Activated T-cell treated with anti-CD3 and anti-CD28 coated beads, Interleukin-2, amount 50 U/mL, for 24 hours (primary cell): ENCODE data around the gene EXPH5.
"Not testable (repeated sequence)": the region's sequence is repeated elsewhere in the genome, so short reads cannot be mapped to it uniquely, and the experiment has no call there.

Experiments used
- DNase-seq: peaks from one replicate; pipeline ENCODE4 v3.0.0-alpha.2; 2020
- H3K27ac Mint-ChIP-seq: 2 replicates; pipeline ENCODE4 v1.8.0; 2020; ENCODE audit warnings: mild to moderate bottlenecking, mixed read lengths
- H3K27me3 Mint-ChIP-seq: 2 replicates; pipeline ENCODE4 v1.8.0; 2020; ENCODE audit warnings: mixed read lengths
- H3K36me3 Mint-ChIP-seq: 2 replicates; pipeline ENCODE4 v1.8.0; 2020; ENCODE audit warnings: low read depth, mixed read lengths
- H3K4me1 Mint-ChIP-seq: 2 replicates; pipeline ENCODE4 v1.8.0; 2020; ENCODE audit warnings: low read depth, mixed read lengths
- H3K4me3 Mint-ChIP-seq: 2 replicates; pipeline ENCODE4 v1.8.0; 2020; ENCODE audit warnings: mild to moderate bottlenecking, moderate library complexity, mixed read lengths
- H3K9me3 Mint-ChIP-seq: 2 replicates; pipeline ENCODE4 v1.8.0; 2020; ENCODE audit warnings: mixed read lengths

The EXPH5 gene

GRCh38 chr11:108616549-108616948 is 23.0 kb upstream of the EXPH5 start:
- no peaks in the 10 kb centered on the region for H3K9me3 Mint-ChIP-seq
- no peak overlapping the region for H3K27ac Mint-ChIP-seq
- no peak overlapping the region for H3K4me3 Mint-ChIP-seq
- DNase-seq = no peak
- peaks cover 31% of the 10 kb centered on the region for H3K27me3 Mint-ChIP-seq
- H3K36me3 Mint-ChIP-seq = no peaks in the 10 kb centered on the region
- peaks cover 8% of the 10 kb centered on the region for H3K4me1 Mint-ChIP-seq

DNA sequence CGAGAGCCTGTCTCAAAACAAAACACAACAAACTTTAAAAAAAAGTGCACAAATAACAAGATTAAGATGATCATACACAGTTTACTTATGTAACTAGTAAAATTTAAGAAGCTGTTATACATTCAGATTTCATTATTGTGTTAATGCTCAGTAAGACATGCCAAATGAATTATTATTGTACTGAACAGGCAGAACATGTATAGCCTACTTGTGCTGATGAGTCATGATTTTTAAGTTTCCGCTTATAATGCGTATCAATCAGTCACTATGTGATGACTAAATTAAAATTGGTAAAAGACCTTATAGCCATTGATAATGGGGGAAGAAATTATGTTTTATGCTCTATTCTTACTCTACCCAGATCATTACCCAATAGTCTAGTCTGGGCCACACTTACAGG is 20.5 kb upstream of the EXPH5 start:
- H3K4me3 Mint-ChIP-seq = no peak overlapping the region
- H3K9me3 Mint-ChIP-seq = no peaks in the 10 kb centered on the region
- no peak for DNase-seq

DNA sequence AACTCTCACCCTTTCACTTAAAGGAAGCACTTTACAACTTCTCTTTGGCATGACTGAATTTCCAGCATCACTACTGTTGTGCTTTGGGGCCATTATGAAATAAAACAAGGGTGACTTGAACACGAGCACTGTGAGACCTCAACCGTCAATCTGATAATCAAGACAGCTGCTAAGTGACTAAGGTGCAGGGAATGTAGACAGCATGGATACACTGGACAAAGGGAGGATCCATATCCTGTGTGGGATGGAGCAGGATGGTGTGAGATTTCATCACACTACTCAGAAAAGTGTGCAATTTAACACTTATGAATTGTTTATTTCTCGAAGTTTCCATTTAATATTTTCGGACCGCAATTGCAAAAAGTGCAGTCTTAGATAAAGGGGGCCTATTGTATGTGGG is 16.1 kb upstream of the EXPH5 start:
- Mint-ChIP-seq H3K9me3 (no peaks in the 10 kb centered on the region), H3K27me3 (peaks cover 10% of the 10 kb centered on the region), H3K4me3 (no peak overlapping the region), H3K36me3 (no peaks in the 10 kb centered on the region), H3K4me1 (no peaks in the 10 kb centered on the region), H3K27ac (no peak overlapping the region)
- no peak for DNase-seq

More for the DNA sequence above, 20.5 kb upstream of the EXPH5 start:
- Mint-ChIP-seq H3K27ac (no peak overlapping the region), H3K27me3 (peaks cover 25% of the 10 kb centered on the region), H3K36me3 (no peaks in the 10 kb centered on the region), H3K4me1 (no peaks in the 10 kb centered on the region)

DNA sequence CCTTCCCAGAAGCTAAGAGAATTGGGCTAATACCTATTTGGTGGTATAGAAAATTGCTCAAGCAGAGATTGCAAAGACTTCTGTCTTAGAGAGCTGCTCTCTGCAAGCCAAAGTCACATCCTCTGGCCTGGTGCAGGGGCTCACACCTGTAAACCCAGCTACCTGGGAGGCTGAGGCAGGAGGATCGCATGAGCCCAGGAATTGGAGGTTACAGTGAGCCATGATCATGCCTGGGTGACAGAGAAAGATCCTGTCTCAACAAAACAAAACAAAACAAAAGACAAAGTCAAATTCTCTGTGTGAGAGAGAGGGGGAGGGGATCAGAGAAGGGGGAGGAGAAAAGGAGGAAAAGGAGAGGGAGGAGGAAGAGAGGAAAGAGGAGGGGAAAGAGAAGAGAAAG is 15.0 kb upstream of the EXPH5 start:
- no peaks in the 10 kb centered on the region for H3K9me3 Mint-ChIP-seq
- H3K4me1 Mint-ChIP-seq = no peaks in the 10 kb centered on the region
- peaks cover 13% of the 10 kb centered on the region for H3K27me3 Mint-ChIP-seq
- no peaks in the 10 kb centered on the region for H3K36me3 Mint-ChIP-seq
- no peak for DNase-seq
- no peak overlapping the region for H3K27ac Mint-ChIP-seq
- H3K4me3 Mint-ChIP-seq = no peak overlapping the region

GRCh38 chr11:108606495-108607160 is 13.1 kb upstream of the EXPH5 start:
- no peaks in the 10 kb centered on the region for H3K4me1 Mint-ChIP-seq
- no peaks in the 10 kb centered on the region for H3K9me3 Mint-ChIP-seq
- no peak overlapping the region for H3K4me3 Mint-ChIP-seq
- no peak overlapping the region for H3K27ac Mint-ChIP-seq
- DNase-seq = no peak
- H3K27me3 Mint-ChIP-seq = peaks cover 13% of the 10 kb centered on the region
- H3K36me3 Mint-ChIP-seq = no peaks in the 10 kb centered on the region

DNA sequence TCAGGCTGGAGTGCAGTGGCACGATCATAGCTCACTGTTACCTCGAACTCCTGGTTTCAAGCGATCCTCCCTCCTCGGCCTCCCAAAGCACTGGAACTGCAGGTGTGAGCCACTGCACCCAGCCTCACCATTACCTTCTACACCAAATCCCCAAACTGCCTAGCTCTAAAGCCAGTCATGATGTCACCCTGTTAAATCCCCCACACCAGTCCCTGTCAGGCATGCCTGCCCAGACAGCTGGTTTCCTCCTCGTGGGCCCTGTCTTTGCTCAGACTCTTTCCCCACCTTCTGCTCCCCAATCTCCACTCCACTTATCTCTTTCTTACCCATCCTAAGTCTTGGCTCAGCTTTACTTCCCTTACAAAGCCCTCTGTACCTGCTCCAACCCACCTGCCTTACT is 12.5 kb upstream of the EXPH5 start:
- no peak for DNase-seq
- H3K36me3 Mint-ChIP-seq = no peaks in the 10 kb centered on the region
- H3K9me3 Mint-ChIP-seq = no peaks in the 10 kb centered on the region
- H3K4me1 Mint-ChIP-seq = no peaks in the 10 kb centered on the region
- peak overlapping the region; percentile 11 for H3K27ac Mint-ChIP-seq
- peaks cover 8% of the 10 kb centered on the region for H3K27me3 Mint-ChIP-seq
- no peak overlapping the region for H3K4me3 Mint-ChIP-seq

DNA sequence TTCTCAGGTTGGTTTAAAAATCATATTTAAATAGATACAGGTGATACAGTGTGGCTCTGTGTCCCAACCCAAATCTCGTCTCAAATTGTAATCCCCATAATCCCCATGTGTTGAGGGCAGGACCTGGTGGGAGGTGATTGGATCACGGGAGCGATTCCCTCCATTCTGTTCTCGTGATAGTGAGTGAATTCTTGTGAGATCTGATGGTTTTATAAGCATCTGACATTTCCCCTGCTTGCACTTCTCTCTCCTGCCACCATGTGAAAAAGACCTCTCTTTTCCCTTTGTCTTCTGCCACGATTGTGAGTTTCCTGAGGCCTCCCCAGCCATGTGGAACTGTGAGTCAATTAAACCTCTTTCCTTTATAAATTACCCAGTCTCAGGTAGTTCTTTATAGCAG is 9.2 kb upstream of the EXPH5 start:
- H3K9me3 Mint-ChIP-seq, H3K27me3 Mint-ChIP-seq, DNase-seq, H3K36me3 Mint-ChIP-seq, H3K27ac Mint-ChIP-seq, H3K4me3 Mint-ChIP-seq, H3K4me1 Mint-ChIP-seq: not testable (repeated sequence)

GRCh38 chr11:108601150-108601549 is 7.6 kb upstream of the EXPH5 start:
- H3K27ac Mint-ChIP-seq = no peak overlapping the region
- no peaks in the 10 kb centered on the region for H3K4me1 Mint-ChIP-seq
- no peak for DNase-seq
- no peak overlapping the region for H3K4me3 Mint-ChIP-seq
- peaks cover 8% of the 10 kb centered on the region for H3K27me3 Mint-ChIP-seq
- no peaks in the 10 kb centered on the region for H3K9me3 Mint-ChIP-seq
- no peaks in the 10 kb centered on the region for H3K36me3 Mint-ChIP-seq

GRCh38 chr11:108599978-108600377 is 6.4 kb upstream of the EXPH5 start:
- Mint-ChIP-seq H3K4me1 (no peaks in the 10 kb centered on the region), H3K27me3 (peaks cover 16% of the 10 kb centered on the region), H3K36me3 (no peaks in the 10 kb centered on the region), H3K4me3 (no peak overlapping the region), H3K9me3 (no peaks in the 10 kb centered on the region), H3K27ac (no peak overlapping the region)
- no peak for DNase-seq

DNA sequence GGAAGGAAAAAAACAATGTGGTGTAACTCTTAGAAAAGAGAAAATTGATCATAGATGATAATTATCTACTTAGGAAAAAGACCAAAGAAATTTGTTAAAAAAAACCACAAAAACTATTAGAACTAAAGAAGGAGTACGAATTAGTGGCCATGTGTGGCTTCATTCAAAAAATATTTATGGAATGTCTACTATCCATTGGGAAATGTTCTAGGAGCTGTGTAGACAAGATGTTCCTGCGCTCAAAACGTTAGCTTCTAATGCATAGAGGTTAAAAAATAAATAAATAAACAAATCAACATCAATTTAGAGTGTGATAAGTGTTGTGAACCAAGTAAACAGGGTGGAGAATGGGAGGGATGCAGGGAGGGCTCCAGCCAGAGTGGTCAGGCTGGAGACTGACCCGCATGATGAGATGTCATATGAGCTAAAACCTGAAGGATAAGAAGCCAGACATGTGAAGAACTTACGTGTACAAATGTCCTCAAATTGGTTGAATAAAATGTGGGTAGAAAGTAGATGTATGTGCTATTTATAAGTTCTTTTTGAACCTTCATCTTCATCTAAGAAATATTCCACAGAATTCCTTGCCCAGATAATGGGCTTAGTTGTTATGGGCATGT is 4.3 kb upstream of the EXPH5 start:
- Mint-ChIP-seq H3K4me1 (peaks cover 10% of the 10 kb centered on the region), H3K27me3 (peaks cover 10% of the 10 kb centered on the region), H3K9me3 (no peaks in the 10 kb centered on the region), H3K4me3 (no peak overlapping the region), H3K27ac (no peak overlapping the region), H3K36me3 (peaks cover 4% of the 10 kb centered on the region)
- no peak for DNase-seq

- no peak overlapping the region for H3K4me3 Mint-ChIP-seq
Observed at GRCh38 chr11:108596701-108597100, 3.1 kb upstream of the EXPH5 start.

DNA sequence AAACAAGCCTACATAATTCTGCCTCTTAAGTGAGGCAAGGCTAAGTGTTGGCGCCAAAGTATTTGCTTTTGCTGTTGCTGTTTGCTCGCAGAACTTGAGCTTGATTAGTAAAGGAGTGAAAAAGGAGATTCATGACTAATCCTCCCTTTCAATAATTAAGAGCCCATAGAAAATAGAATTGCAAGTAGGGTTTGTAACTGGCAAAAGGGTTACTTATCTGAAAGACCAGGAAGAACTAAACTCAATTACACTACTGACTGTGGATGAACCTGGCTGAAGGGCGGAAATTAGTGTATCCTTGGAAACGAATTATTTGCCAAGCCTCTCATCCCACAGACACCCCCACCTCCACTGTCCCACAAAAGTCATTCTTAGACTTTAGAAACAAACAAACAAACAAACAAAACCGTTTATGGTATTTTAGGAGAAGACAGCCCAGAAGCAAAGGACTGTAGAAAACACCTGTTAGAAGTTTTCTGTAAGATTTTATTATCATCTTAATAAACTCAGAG is 411 bp upstream of the EXPH5 start:
- H3K27ac Mint-ChIP-seq = no peak overlapping the region
- H3K36me3 Mint-ChIP-seq = peaks cover 4% of the 10 kb centered on the region
- H3K4me1 Mint-ChIP-seq = peaks cover 20% of the 10 kb centered on the region
- peaks cover 23% of the 10 kb centered on the region for H3K27me3 Mint-ChIP-seq
- no peak for DNase-seq
- H3K9me3 Mint-ChIP-seq = no peaks in the 10 kb centered on the region
- peak overlapping the region; percentile 88 for H3K4me3 Mint-ChIP-seq

More at GRCh38 chr11:108596701-108597100, 3.1 kb upstream of the EXPH5 start:
- peaks cover 4% of the 10 kb centered on the region for H3K36me3 Mint-ChIP-seq
- H3K27ac Mint-ChIP-seq = no peak overlapping the region
- DNase-seq = no peak
- peaks cover 21% of the 10 kb centered on the region for H3K27me3 Mint-ChIP-seq
- no peaks in the 10 kb centered on the region for H3K9me3 Mint-ChIP-seq
- H3K4me1 Mint-ChIP-seq = peaks cover 20% of the 10 kb centered on the region

DNA sequence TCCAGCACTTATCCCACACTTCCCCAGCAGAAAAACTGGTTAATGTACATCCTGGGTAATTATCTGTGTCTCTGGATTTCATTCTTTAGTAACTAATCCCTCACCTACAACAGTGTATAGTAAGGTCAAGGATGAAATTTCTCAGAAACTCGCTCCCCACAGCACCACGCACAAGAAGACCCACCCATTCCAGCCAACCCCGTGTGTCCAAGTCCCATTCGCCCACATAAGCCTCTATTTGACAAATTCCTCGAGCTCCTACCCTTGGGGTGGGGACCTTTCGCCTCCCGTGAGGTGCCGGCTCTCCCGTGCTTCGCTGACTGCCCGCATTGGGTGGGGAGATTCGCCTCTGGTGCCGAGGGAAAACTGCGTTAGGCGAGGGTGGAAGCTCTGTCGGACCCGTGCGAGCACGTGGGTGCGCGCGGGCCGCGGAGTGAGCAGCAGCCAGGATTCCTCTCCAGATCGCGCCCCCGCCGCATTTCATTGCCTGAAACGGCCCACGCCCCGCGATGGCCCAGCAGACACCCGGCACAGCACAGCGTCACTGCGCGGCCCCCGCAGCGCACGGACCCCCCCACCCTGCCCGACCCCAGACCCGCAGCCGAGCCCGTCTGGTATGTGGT is 866 bp downstream of the EXPH5 start:
- peaks cover 23% of the 10 kb centered on the region for H3K27me3 Mint-ChIP-seq
- H3K36me3 Mint-ChIP-seq = peaks cover 4% of the 10 kb centered on the region
- H3K4me3 Mint-ChIP-seq = peak overlapping the region; percentile 88
- peak overlapping the region; percentile 85 for H3K27ac Mint-ChIP-seq
- H3K9me3 Mint-ChIP-seq = no peaks in the 10 kb centered on the region
- no peak for DNase-seq
- peaks cover 20% of the 10 kb centered on the region for H3K4me1 Mint-ChIP-seq

DNA sequence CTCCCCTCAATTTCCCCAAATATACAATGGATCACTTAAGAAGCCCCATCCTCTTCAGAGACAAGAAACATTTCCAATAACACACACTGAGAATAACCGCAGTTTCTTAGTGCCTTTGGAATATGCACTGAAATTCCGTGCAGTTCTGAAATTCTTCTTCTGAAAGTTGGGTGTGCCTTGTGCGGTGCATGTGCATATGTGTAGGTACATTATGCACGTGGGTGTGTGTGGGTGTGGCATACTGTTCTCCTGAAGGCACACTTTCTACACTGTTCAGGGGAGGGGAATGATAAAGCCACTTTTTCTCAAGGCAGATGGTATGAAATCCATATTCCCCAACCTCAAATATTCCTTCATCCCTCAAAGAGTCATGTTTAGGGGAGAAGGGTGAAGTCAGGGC is 1.7 kb downstream of the EXPH5 start:
- Mint-ChIP-seq H3K4me1 (peaks cover 20% of the 10 kb centered on the region), H3K36me3 (peaks cover 4% of the 10 kb centered on the region), H3K9me3 (no peaks in the 10 kb centered on the region), H3K4me3 (peak overlapping the region; percentile 88), H3K27ac (no peak overlapping the region), H3K27me3 (peaks cover 23% of the 10 kb centered on the region)
- no peak for DNase-seq

DNA sequence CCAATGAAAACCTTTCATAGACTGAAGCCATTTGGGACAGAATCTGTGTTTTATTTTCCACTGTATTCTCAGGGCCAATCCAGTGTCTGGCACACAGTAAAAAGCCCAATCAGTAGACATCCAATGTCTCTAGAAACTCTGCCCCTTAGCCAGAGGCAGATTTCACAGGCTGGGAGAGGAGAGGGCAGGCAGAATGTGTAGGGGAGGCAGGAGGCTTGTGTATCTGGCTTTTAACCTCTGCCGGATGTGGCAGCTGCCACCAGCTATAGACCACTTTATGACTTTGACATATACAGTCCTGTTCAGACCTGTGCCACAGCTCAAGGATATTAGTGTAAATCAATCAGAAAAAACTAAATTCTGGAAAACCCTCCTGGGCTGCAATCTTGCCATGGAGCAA is 4.4 kb downstream of the EXPH5 start:
- Mint-ChIP-seq H3K4me1 (peaks cover 20% of the 10 kb centered on the region), H3K27ac (no peak overlapping the region), H3K4me3 (no peak overlapping the region), H3K36me3 (peaks cover 4% of the 10 kb centered on the region), H3K27me3 (peaks cover 14% of the 10 kb centered on the region), H3K9me3 (no peaks in the 10 kb centered on the region)
- DNase-seq = no peak
